HG02840 (cell line): ENCODE results near the gene RHOF.

Source experiments
- ATAC-seq: cut with Tn5 transposase; IDR thresholded peaks from one replicate; pipeline ENCODE4 v1.9.1; 2021; ENCODE audit warnings: mild to moderate bottlenecking, moderate library complexity, moderate number of reproducible peaks; ENCODE audit not compliant: unreplicated experiment, low FRiP score

Gene RHOF

DNA sequence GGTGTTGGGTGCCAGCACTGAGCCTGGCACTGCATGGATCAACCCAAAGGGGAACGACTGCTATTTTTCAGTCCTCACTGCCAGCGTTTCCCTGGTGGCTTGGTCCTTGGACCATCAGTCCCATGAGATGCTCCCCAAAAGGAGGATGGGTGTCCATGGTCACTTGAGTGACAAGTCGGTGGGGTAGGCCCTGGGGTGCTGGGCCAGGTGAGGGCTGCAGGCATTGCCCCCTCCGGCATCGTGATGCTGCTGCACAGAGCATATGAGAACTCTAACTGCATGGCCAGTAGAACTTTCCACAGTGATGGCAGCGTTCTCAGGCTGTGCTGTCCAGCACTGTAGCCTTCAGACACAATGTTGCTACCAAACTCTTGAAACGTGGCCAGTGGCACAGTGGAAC is 26.6 kb upstream of the RHOF start:
- ATAC-seq = no peak

GRCh38 chr12:121819212-121819949 is 25.9 kb upstream of the RHOF start:
- no peak for ATAC-seq

- ATAC-seq = no peak
Measured at GRCh38 chr12:121817648-121818043, 24.2 kb upstream of the RHOF start.

GRCh38 chr12:121816925-121817647 is 23.6 kb upstream of the RHOF start:
- no peak for ATAC-seq

DNA sequence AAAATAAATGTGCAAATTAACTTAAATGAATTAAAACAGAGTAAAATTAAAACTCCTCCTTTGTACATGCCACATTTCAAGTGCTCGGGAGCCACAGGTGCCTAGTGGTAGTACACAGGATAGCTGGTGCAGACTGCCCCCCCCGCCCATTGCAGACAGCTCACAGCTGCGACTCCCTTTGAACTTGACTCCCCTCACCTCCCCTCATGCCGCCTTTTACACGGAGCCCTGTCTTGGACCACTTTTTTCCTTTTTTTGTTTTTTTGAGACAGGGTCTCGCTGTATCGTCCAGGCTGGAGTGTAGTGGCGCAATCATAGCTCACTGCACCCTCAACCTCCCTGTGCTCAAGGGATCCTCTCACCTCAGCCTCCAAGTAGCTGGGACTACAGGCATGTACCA is 21.8 kb upstream of the RHOF start:
- ATAC-seq = no peak

DNA sequence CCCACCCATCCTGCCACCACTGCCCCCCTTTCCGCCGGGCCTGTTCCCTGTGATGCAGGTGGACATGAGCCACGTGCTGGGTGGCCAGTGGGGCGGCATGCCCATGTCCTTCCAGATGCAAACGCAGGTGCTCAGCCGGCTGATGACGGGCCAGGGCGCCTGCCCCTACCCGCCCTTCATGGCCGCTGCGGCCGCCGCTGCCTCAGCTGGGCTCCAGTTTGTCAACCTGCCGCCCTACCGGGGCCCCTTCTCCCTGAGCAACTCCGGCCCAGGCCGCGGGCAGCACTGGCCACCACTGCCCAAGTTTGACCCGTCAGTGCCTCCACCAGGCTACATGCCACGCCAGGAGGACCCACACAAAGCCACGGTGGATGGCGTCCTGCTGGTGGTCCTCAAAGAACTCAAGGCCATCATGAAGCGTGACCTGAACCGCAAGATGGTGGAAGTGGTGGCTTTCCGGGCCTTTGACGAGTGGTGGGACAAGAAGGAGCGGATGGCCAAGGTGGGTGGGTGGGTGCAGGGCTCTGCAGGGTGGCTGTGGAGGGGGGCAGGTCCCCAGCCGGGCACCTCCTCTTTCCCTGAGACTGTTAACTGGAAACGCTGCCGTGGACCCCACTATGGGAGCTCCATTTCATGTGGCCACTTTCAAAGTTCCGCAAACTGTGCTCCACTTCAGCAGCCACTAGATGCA is 21.1 kb upstream of the RHOF start:
- ATAC-seq = no peak

- no peak for ATAC-seq
Measured at GRCh38 chr12:121813951-121814350, 20.5 kb upstream of the RHOF start.

DNA sequence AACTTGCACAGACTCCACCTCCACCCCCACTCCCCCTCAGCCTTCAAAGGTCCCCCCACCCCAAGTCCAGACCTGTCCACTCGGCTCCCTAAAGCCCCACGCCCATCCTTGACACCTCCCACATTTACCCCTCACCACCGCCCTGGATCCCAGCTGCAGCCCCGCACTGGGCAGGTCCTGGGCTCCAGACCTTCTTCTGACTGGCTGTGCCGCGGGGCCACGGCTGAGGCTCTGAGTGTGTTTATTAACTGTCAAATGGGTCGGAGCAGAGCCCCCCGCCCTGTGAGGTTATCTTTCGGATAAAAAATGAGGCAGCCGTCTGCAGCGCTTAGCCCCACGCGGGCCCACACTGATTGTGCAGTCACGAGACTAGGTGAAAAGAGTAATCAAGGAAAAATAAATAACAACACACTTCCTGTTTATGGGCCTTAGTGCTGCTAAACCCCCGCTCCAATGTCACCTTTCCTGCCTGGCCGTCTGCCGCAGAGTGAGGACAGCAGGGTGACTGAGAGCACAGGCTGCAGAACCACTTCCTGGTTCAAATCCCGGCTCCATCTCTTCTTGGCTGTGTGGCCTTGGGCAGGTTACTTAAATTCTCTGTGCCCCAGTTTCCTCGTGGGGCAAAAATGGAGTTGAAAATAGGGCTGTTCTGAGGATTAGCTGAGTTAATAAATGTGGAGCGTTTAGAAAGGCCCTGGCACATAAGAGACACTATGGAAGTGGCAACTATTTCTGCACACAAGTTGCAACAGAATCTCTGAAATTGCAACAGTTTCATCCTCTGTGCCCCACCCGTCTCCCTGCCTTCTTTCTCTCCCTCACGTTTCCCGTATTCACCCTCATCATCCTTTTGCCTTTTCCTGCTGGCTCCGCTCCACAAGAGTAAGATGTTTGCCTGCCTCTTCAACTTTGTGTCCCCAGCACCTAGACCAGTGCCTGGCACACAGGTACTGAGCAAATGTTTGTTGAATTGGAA is 19.7 kb upstream of the RHOF start:
- ATAC-seq = no peak

GRCh38 chr12:121812320-121812871 is 18.9 kb upstream of the RHOF start:
- ATAC-seq = no peak

DNA sequence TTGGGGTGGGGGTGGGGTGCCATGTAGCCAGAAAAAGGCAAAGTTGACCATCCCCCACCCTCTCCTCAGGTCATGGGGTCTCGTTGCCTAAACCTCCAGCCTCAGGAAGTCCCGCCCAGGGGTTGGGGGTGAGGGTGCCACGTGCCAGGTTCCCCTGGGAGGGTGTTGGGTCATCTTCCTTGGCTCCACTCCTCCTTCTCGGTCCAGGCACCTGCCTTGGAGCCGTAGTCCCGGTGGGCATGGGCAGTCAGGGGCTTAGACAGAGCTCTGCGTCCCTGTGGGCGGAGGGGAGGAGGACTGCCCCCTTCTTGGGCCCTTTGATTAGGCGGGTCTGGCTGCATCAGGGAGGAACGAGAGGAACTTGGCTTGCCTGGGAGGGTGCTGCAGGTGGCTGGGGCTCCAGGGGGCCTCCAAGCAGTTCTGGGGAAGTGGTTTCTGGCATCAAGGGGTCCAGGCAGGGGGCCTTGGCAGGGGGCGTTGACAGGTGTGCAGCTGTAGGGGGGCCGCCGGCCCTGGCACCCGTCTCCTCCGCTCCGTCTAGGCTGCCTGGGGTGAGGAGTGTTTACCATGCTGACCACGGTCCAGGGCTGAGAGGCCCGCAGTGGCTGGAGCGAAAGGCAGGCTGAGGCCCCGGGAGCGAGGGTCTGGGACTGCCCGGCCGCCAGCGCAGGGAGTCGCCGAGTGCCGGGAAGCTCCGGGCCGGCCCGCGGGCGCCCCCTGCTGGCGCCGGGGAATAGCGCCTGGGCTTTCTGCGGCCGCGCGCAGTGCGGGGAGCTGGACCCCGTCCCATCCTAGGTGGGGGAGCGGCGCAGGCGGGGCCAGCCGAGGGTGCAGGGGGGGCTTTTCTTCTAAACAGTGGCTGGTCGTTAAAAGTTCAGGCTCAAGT is 18.2 kb upstream of the RHOF start:
- ATAC-seq = no peak

DNA sequence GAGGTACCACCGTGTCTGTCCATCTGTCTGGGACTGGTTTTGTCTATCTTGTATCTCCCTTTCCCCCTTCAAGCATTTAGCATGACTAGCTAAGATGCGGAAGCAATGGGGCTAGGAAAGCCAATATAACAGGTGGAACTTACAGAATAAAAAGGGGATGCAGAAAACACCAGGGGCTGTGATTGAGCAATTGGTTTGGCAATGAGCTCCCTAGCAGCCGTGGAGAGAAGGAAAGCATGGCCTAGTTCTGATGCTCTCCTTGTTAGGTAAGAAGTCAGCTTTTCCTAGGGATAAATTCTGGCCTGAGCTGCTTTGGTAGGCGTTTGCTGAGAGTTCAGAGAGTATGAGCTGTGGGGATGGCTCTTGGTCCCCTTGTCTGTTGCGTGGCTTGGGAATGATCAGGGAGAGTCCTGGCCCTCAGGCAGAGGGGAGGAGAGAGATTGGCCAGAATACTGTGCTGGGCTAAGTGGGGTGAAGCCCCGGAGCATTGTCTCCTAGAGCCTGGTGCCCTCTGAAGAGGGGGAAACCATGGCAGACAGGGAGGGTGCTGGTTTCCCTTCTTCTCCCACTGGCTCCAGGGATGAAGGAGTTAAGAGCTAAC is 17.4 kb upstream of the RHOF start:
- ATAC-seq = no peak

DNA sequence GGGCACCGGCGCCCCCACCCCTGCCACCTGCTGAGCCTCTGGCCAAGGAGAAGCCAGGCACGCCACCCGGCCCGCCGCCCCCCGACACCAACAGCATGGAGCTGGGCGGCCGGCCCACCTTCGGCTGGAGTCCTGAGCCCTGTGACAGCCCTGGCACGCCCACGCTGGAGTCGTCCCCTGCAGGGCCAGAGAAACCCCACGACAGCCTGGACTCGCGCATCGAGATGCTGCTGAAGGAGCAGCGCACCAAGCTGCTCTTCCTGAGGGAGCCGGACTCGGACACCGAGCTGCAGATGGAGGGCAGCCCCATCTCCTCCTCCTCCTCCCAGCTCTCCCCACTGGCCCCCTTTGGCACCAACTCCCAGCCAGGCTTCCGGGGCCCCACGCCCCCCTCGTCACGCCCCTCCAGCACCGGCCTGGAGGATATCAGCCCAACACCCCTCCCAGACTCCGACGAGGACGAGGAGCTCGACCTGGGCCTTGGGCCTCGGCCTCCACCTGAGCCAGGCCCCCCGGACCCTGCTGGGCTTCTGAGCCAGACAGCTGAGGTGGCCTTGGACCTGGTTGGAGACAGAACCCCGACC is 16.8 kb upstream of the RHOF start:
- ATAC-seq = no peak

GRCh38 chr12:121809712-121810116 is 16.2 kb upstream of the RHOF start:
- no peak for ATAC-seq

DNA sequence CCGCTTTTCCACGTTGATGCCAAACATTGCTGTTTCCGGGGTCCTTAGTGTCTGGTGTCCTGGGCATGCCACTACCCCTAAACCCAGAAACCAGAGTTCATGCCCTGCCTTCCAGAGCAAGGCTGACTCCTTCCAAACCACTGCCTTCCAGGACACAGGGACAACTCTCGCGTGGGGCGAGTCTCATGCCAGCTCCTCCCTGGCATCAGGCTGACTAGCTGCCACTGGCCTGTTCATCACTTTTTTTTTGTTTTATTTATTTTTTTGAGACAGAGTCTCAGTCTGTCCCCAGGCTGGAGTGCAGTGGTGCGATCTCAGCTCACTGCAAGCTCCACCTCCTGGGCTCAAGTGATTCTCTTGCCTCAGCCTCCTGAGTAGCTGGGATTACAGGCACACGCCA is 15.1 kb upstream of the RHOF start:
- ATAC-seq = no peak

- ATAC-seq = no peak
Measured at GRCh38 chr12:121807642-121808347, 14.3 kb upstream of the RHOF start.

GRCh38 chr12:121806546-121807423 is 13.3 kb upstream of the RHOF start:
- ATAC-seq = no peak

GRCh38 chr12:121806009-121806545 is 12.6 kb upstream of the RHOF start:
- no peak for ATAC-seq
